ENCODE data around the gene WDR20.
"Not testable (repeated sequence)": the region's sequence is repeated elsewhere in the genome, so short reads cannot be mapped to it uniquely, and the experiment has no call there.

WDR20 gene, protein sequence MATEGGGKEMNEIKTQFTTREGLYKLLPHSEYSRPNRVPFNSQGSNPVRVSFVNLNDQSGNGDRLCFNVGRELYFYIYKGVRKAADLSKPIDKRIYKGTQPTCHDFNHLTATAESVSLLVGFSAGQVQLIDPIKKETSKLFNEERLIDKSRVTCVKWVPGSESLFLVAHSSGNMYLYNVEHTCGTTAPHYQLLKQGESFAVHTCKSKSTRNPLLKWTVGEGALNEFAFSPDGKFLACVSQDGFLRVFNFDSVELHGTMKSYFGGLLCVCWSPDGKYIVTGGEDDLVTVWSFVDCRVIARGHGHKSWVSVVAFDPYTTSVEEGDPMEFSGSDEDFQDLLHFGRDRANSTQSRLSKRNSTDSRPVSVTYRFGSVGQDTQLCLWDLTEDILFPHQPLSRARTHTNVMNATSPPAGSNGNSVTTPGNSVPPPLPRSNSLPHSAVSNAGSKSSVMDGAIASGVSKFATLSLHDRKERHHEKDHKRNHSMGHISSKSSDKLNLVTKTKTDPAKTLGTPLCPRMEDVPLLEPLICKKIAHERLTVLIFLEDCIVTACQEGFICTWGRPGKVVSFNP

DNA sequence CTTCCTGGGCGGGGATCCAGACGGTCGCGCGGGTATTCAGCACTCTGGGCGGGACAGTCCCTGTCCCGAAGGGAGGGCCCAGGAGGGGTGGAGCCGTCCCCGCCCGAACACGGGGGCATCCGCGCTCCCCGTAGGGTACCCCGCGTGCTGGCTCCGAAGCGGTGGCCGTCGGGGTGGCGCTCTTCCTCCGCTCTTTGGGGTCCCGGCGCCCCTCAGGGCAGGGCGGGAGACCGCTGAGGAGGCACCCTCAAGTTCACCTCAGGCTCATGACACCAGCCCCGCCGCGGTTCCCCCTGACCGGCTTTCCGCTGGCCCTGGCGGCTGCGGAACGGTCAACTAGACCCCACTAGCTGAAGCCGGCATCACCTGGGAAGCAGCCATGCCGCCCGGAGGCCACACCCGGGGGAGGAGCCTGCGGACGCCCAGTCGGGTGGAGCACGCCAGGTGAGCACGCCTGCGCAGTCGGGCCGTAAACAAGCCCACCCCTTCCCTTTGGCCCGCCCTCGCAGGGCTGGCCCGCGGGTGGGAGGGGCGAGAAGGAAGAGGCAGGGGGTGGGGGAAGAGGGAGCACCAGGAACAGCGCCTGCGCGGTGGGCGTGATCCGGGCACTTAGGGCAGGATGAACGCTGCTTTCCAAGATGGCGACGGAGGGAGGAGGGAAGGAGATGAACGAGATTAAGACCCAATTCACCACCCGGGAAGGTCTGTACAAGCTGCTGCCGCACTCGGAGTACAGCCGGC, at the start of gene WDR20:
Gene WDR20 (plus strand): TSS at position 612 of the 741 bp plus-strand sequence. CDS start 27 bp downstream, at position 639.
- DNase-seq: peak; percentile 99

DNA sequence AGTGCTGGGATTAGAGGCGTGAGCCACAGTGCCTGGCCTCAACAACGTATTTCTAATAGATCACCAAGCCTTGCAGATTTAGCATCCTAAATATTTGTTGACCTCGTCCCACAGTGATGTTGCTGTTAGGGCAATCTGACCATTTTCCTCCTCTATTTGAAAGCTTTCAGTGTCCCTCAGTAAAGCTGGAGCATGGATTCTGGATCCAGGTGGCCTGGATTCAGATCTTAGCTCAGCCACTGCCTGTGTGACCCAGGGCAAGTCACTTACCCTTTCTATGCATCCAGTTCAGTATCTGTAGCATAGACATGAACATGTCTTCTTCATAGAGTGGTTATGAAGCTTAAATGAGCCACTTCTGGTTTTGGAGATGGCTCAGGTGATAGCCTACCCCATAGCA, 49.0 kb upstream of the WDR20 start:
- no peak for DNase-seq

DNA sequence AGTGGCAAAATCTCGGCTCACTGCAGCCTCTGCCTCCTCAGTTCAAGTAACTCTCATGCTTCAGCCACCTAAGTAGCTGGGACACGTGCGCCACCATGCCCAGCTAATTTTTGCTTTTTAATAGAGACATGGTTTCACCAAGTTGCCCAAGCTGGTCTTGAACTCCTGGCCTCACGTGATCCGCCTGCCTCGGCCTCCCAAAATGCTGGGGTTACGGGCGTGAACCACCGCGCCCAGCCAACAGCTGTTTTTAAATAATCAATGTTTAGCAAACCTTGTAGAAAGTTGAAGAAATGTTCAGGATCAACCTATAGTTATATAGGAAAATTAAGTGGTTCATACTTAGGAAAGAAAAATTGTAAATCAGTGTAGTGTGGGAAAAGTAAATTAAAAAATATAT, 46.9 kb upstream of the WDR20 start:
- DNase-seq: no peak

DNA sequence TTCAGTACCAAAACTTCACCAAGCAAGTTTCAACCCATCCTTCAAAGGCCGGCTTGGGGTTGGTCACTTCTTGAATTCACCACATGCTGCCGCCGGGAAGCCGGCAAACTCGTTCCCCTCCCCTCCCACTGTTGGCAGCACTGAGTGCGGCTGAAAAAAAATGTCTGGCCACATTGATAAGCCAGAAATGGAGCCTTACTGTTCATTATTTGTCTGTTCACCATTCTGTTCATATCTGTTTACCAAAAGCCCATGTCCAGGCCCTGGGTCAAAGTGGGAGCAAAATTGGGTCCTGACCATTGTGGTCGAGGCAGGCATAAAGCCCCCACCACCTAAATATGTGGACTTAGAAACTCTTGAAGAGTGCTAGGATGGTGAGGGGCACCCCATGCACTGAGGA, 45.6 kb upstream of the WDR20 start:
- no peak for DNase-seq

DNA sequence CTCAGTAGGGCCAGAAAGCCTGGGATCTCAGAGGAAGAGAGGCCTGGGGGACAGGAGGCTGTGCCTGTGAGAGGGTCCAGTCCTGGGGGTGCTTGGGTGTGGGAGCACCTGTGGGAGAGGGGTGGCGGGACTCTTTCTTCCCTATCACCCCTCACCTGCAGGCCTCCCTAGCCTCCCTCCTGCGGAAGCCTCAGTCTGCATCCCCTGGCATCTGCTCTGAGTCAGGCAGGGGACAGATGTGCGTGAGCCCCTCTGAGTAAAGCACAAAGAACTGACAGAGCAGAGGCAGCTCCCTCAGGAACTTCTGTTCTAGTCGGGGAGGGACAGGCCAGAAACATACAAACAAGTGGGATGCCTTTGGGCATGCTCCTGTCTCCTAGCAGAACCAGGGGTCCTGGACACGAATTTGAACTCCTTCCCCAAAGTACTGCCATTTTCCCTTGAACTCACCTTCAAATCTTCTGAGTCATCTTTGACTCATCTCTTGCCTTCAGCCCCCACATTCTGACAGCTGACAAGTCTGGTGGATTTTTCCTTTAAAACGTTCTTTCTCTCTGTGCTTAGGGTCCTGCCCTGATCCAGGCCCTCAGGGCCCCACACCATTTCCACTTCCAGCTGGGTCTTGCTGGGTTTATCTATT, 44.3 kb upstream of the WDR20 start:
- DNase-seq: no peak

DNA sequence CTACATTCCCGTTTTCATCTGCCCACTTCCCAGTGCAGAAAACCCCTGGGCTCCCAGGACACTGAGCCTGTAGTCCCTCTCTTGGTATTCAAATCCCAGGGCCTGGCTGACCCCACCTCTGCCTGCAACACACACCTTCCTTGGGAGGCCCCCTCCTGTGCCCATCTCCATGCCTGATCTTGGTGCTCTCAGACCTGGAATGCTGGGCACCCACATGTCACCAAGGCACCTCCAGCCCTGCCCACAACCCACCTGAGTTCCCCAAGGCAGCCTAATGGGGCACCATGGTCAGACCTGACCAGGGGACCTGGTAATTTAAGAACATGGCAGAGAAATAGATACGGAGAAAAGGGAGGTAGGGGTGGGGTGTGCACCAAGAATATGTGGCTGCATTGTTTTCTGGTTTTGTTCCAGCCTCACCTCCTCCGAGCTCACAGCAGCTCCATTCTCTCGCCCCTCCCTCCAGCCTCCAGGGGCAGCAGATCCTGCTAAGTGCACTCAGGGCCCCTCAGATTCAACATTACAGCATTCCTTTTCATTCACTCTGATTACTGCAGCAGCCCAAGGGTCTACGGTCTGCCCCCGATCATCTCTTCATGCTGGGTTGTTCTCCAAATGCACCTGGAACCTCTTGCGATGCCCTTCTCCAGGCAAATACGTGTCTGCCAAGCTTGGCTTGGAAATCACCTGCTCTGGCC, 43.7 kb upstream of the WDR20 start:
- DNase-seq: no peak

DNA sequence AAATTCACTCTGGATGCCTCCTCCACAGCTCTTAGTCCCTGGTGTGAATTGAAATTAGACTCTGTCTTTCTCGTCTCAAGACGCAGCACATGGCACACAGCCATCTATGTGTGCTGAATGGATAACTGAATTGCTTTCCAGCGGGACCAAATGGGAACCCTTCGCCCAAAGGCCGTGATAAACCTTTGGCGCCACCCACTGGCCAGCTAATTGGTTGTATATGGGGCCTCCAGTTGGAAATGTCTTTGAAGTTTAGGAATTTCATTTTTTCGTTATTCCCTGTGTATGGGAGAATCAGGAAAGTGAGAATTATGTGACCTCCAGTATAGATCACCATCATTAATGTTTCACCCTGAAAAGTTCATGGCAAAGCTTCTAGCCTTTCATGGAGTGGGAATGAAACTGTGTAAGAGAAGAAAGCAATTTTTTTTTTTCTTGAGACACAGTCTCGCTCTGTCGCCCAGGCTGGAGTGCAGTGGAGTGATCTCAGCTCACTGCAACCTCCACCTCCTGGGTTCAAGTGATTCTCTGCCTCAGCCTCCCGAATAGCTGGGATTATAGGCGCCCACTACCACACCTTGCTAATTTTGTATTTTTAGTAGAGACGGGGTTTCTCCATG, 43.0 kb upstream of the WDR20 start:
- peak; percentile 86 for DNase-seq

DNA sequence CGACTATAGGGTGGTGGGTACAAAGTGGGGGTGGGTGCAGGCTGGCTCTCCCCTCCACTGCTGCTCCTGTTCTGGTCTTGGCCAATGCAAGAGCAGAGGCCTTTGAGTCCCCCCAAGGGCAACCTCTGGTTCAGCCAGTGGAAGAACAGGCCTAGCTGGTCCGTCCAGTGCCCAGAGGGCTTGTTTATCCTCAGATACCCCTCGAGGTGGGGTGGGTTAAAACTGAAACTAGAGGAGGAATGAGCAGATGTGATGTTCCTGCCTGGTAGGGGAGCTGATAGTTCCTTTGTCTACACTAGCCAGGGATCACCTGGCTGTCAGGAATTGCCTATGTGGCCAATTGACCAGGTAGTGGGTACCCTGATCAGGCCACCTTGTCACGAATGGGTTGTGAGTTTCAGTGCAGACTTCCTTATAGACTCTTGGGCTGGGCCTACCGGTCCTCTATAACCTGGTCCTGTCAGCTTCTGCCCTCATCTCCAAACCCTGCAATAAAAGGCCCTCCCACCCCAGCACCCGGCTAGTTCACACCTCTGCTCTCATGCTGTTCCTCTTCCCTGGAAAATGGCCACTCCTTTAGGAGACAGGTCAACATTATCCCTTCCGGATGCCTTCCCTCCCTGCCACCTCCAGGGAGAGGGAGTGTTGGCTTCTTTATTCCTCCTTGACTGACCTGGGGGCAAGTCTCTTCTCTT, 42.1 kb upstream of the WDR20 start:
- no peak for DNase-seq

DNA sequence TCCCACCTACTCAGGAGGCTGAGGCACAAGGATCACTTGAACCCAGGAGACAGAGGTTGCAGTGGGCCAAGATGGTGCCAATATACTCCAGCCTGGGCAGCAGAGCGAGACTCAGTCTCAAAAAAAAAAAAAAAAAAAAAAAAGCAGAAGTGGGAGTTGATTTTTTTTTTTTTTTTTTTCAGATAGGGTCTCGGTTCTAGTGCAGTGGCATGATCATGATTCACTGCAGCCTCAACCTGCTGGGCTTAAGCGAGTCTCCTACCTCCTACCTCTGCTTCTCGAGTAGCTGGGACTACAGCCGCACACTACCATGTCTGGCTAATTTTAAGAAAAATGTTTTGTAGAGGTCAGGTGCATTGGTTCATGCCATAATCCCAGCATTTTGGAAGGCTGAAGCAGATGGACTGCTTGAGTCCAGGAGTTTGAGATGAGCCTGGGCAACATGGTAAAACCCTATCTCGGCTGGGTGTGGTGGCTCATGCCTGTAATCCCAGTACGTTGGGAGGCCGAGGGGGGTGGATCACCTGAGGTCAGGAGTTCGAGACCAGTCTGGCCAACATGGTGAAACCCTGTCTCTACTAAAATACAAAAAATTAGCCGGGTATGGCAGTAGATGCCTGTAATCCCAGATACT, 36.5 kb upstream of the WDR20 start:
- no peak for DNase-seq

DNA sequence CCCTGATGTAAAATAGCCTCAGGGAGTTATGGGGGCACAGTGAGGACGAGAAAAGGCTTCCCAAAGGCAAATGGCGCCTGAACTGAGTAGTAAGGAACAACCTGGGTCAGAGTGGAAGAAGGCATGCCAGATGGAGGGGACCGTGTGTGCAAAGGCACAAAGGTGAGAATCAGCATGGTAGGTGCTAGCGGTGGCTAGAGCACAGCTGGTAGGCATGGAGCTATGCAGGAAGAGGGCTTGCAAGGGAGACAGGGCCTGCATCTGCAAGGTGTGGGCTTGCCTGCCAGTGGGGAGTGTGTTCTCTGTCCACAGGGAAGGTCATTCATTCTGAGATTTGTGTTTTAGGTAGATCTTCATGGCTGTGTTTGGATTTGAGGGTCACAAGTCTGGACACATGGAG, 34.3 kb upstream of the WDR20 start:
- no peak for DNase-seq

DNA sequence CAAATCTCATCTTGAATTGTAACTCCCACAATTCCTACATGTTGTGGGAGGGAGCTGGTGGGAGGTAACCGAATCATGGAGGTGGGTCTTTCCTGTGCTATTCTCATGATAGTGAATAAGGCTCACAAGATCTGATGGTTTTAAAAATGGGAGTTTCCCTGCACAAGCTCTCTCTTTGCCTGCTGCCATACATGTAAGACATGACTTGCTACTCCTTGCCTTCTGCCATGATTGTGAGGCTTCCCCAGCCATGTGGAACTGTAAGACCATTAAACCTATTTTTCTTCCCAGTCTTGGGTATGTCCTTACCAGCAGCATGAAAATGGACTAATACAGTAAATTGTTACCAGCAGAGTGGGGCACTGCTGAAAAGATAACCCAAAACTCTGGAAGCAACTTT, 30.4 kb upstream of the WDR20 start:
- DNase-seq: not testable (repeated sequence)

DNA sequence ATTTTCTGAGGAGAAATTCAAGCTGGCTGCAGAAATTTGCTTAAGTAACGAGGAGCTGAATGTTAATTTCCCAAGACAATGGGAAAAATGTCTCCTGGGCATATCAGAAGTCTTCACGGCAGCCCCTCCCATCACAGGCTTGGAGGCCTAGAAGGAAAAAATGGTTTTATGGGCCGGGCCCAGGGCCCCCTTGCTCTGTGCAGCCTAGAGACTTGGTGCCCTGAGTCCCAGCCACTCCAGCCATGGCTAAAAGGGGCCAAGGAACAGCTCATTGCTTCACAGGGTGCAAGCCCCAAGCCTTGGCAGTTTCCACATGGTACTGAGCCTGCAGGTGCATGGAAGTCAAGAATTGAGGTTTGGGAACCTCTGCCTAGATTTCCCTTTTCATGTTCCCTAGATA, 28.6 kb upstream of the WDR20 start:
- DNase-seq: no peak

DNA sequence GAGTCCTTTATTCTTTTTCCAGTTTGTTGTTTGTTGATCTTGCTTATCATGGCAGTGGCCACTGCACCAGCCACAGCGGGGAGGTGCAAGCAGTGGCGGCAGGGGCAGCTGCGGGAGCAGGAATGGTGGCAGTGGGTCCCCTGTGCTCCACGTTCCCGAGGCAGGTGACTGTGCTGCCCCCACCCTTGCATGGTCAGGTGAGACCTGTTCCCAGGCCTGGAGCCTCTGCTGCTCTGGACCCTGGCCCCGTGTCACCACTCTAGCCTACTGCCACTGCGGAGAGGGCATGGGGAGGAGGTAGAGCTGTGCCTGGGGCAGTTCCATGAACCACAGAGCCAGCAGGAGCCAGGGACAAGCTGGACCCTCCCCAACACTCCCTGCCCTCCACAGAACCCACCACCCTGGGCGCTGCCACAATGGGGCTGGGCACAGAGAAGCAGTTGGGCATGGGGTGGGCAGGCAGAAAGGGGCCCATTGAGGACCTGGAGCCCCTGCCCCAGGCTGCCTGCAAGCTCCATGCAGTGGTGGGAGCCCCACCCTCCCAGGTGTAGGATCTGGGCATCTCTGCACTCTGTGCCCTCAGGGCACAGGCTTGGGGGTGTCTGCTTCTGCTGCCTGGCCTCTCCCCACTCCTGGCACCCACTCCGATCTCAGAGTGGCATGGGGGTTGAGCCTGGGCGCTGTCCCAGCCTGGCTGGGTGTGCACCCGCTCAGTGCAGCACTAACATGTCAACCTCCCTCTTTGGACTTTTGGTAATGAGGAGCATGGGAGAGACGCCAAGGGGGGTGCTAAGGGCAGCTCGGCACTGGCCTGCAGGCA, 23.1 kb upstream of the WDR20 start:
- DNase-seq: no peak

DNA sequence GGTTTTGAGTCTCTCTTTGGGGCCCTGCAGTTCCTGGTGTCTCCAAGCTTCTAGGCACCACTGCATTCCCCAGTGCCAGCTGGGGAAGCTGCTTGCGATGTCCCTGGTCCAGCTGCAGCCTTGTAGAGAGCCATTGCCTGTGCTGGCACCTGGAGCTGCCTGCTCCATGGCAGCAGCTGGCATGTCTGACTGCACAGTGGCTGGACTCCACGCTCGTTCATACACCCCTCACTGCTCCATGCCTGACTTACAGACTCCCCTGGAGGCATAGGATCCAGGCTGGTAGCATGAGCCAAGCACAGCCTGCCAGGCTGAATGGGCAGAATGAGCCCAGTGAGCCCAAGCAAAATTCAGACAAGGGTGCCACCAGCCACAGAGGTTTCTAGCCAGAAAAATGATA, 21.8 kb upstream of the WDR20 start:
- DNase-seq: no peak

DNA sequence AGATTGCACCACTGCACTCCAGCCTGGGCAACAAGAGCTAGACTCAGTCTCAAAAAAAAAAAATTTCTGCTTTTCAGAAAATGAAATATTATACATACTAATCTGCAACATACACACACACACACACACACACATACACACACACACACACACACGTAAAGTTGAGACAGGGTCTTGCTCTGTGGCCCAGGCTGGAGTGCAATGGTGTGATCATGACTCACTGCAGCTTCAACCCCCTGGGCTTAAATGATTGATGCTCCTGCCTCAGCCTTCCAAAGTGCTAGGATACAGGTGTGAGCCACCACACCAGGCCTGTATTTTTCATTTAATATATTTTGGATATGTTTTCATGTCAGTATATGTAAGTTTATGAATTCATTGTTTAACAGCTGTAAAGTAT, 18.8 kb upstream of the WDR20 start:
- DNase-seq: no peak

DNA sequence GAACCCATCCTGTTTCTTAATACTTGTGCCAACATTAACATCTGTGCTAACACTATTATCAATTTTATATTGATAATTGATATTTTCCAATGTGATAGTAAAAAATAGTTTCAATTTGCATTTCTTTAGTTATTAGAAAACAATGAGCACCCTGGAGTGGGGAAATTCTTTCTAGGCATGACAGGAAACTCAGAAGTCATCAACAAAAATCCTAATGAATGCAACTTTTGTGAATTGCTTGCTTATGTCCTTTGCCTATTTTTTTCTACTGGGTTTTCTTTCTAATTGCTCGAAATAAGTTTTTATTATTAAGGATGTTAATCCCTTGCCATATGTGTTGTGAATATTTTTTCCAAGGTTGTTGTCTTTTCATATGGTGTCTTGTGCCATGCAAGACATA, 18.1 kb upstream of the WDR20 start:
- no peak for DNase-seq

DNA sequence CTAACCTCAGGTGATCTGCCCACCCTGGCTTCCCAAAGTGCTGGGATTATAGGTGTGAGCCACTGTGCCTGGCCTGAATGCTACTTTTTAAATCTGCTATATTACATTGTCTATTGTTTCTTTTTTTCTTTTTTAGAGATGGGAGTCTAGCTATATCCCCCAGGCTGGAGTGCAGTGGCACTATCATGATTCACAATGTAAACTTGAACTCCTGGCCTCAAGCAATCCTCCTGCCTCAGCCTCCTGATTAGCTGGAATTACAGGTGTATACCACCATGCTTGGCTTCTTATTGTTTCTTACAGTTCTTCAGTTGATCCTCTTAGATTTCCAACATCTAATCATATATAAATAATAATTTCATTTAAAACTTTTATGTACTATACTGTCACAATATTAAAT, 15.3 kb upstream of the WDR20 start:
- DNase-seq: no peak

DNA sequence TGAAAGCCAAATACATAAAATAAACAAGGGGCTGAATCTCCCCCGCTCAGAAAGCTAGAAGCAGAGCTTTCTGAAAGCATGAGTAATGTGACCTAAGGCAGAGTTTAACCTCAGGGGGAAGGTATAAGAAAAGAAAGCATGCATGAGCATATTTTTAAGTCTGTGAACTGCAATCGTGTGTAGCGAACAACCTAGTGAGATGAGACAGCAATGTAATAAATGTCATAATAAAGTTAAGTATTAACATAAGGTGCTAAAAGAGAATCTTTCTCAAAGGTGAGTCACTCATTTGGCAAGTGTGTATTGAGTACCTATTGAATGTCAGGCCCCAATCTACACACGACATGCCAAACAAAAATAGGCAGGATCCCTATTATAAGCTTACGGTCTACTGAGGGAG, 14.2 kb upstream of the WDR20 start:
- DNase-seq: no peak

DNA sequence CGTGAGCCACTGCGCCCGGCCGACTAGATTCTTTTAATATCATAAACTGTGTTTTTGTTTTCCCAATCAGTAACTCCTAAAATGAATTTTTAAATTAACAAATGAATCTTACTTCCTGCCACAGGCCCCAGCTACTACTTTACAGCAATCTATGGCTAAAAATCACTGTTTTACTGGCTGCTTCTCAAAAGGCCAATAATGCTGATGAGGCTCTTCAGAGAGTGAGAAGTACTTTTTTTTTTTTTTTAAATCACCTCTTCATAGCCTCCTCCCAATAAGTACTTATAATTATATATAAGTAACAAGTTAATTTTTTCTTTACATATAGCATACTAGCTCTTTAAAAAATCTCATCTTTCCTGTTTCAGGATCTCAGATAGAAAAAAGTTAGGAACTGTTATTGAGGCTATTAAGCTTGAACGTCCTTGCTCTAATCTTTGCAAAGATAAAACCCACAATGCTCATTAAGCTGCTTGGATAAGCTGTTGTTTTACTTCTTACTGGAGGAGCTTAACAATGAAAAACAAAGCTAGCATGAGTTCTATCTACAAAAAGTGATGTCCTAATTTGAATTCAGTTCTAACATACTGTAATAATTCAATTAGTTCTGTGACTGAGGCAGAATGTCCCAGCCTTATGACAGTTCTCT, 12.8 kb upstream of the WDR20 start:
- no peak for DNase-seq

DNA sequence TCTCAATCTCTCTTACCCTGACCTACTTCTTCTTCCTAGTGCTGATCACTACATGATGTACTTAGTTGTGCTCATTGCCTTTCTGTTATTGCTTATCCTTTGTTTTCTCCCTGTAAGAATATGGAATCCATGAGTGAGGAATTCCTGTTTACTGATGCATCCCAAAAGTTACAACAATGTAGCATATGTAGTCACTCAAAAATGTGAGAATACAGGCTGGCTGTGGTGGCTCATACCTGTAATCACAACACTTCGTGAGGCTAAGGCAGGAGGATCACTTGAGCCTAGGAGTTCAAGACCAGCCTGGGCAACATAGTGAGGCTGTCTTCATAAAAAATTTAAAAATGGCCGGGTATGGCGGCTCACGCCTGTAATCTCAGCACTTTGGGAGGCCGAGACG, 8.0 kb upstream of the WDR20 start:
- DNase-seq: no peak
